Breast epithelium (tissue), 3 donors: ENCODE data around the gene SIN3A.
"Not testable (repeated sequence)": the region's sequence is repeated elsewhere in the genome, so short reads cannot be mapped to it uniquely, and the experiment has no call there.

Source experiments
- POLR2AphosphoS5 ChIP-seq, 3 donors: sonication (generic); formaldehyde crosslinking; IDR thresholded peaks; one replicate each; pipeline ENCODE4 v1.6.1; 2017; ENCODE audit warnings: antibody characterized with exemption in 3 of 3
- TF ChIP-seq, protein P1 (sequence below), 3 donors: fragments of 450-650 bp; IDR thresholded peaks; one replicate each; pipeline ENCODE4 v1.5.1; 2016 to 2017; ENCODE audit warnings: antibody characterized with exemption in 3 of 3, mild to moderate bottlenecking in 3 of 3, moderate library complexity in 3 of 3

DNA sequence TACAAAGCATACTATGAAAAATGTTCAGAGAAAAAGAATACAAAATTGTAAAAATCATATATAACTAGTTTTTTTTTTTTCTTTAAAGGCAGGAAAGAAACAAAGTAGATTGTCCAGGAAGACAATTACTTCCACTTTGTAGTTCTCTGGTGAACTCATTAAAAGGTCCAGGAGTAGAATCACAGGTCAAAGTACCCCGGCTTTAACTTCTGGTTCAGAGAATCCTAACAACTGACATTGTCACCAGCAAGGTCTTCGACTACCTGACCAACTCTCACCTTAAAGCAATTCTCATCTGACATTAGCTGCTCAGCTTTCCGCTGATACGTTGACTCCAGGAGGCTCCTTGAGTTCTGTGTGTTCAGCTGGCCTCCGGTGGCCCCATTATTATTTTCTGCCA, 67.5 kb downstream of the SIN3A start:
- TF ChIP-seq, protein P1, sequence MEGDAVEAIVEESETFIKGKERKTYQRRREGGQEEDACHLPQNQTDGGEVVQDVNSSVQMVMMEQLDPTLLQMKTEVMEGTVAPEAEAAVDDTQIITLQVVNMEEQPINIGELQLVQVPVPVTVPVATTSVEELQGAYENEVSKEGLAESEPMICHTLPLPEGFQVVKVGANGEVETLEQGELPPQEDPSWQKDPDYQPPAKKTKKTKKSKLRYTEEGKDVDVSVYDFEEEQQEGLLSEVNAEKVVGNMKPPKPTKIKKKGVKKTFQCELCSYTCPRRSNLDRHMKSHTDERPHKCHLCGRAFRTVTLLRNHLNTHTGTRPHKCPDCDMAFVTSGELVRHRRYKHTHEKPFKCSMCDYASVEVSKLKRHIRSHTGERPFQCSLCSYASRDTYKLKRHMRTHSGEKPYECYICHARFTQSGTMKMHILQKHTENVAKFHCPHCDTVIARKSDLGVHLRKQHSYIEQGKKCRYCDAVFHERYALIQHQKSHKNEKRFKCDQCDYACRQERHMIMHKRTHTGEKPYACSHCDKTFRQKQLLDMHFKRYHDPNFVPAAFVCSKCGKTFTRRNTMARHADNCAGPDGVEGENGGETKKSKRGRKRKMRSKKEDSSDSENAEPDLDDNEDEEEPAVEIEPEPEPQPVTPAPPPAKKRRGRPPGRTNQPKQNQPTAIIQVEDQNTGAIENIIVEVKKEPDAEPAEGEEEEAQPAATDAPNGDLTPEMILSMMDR (IDR thresholded peaks at IDR 0.05): not testable (repeated sequence)
- not testable (repeated sequence) for TF ChIP-seq POLR2AphosphoS5 (IDR thresholded peaks at IDR 0.05)
